Heart left ventricle (tissue), 13 donors: Measurements from ENCODE around the gene FLT3LG.

Experiments
- POLR2A ChIP-seq, 2 donors: fragments of 450-650 bp; IDR thresholded peaks; one replicate each; pipeline ENCODE4 v1.6.1; 2017; ENCODE audit warnings: antibody characterized with exemption in 2 of 2, mild to moderate bottlenecking in 2 of 2, moderate library complexity in 2 of 2
- TF ChIP-seq, protein P1 (sequence below), 12 donors: fragments of 200-600 bp; sonication (generic) in 4 of 12; IDR thresholded peaks; one replicate each; pipeline versions ENCODE4 v1.5.0 to v1.8.0; 2018 to 2022; ENCODE audit warnings: antibody characterized with exemption in 12 of 12, mild to moderate bottlenecking in 5 of 12
- donor health status: ischemic (EF 13 %, LVEDD 7.1; RV severe dilation, severe dysfunction).
- donor health status: DM: no; HTN: yes; CAD: no.
- donor health status: DM: no; HTN: no; CAD: no.
- donor health status: ischemic (EF 25% LVEDD 6.9; RV normal size, moderate dysfunction).
- donor health status: ischemic (EF 25% LVEDD 5.7; RV mildly dilated, moderate dysfunction).
- donor health status: ischemic (EF 35%, LVEDD 5.7; RV mildly dilated, moderate dysfunction).
- donor health status: nonischemic (EF 11% LVEDD 7.7; RV severe dilation, severe dysfunction).
- donor health status: DM: yes; HTN: yes; CAD: no.
- donor health status: PGD.
- donor health status: ischemic (EF 29% LVEDD 5.4; RV normal size, mild dysfunction).
- donor health status: nonischemic (EF 23%, LVEDD 6.1; RV moderate dilation, normal function).

DNA sequence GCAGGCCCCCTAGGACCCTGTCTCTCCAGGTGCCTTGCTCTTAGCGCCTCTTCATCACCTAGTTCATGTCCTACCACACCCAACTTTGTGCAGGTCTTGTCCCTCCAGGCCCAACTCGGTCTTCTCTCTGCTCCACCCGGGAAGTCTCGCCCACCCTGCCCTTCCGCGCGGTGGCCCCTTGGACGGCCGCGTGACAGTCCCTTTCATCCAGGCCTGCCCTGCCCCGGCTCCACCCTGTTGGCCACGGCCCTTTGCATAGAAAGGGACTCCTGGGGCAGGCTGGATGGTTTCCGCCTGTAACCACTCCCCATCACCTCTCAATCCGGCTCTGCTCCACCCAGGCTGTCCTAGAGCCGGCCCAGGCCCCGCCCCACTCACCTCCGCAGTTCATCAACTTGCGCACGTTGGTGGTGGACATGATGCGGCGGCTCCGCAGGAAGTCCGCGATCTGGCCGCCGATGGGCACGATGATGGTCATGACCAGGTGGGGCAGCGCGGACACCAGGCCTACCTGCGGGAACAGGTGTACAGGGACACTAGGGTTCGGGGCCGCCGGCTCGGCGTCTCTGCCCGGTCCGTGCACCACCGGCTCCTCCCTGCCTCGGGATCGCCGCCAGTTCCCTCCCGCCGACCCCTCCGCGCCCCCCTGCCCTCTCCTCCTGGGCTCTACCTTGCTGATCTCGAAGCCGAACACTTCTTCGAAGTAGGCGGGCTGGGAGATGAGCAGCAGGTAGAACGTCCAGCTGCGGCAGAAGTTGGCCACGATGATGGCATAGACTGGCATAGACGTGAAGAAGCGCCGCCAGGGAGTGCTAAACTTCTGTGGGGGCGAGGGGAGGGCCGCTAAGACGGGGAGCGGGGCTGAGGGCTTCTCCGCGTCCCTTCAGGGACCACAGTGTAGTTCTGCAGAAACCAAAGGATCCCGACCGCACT, 41.6 kb upstream of the FLT3LG start:
- TF ChIP-seq, protein P1, sequence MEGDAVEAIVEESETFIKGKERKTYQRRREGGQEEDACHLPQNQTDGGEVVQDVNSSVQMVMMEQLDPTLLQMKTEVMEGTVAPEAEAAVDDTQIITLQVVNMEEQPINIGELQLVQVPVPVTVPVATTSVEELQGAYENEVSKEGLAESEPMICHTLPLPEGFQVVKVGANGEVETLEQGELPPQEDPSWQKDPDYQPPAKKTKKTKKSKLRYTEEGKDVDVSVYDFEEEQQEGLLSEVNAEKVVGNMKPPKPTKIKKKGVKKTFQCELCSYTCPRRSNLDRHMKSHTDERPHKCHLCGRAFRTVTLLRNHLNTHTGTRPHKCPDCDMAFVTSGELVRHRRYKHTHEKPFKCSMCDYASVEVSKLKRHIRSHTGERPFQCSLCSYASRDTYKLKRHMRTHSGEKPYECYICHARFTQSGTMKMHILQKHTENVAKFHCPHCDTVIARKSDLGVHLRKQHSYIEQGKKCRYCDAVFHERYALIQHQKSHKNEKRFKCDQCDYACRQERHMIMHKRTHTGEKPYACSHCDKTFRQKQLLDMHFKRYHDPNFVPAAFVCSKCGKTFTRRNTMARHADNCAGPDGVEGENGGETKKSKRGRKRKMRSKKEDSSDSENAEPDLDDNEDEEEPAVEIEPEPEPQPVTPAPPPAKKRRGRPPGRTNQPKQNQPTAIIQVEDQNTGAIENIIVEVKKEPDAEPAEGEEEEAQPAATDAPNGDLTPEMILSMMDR (IDR thresholded peaks at IDR 0.05): no peak
- TF ChIP-seq POLR2A (IDR thresholded peaks at IDR 0.05): no peak
